SHP77 treated with DMSO at 0.1 percent for 48 hours (cell line): ENCODE results near the gene LRSAM1.
"Not testable (repeated sequence)": the region's sequence is repeated elsewhere in the genome, so short reads cannot be mapped to it uniquely, and the experiment has no call there.

ENCODE experiments used
- DNase-seq: peaks from one replicate; lab custom pipeline; 2025; lab: John Stamatoyannopoulos, UW

The LRSAM1 gene

GRCh38 chr9:127457191-127457878 lies 6.0 kb downstream of the LRSAM1 start:
- DNase-seq = no peak

GRCh38 chr9:127458921-127459320 lies 7.6 kb downstream of the LRSAM1 start:
- no peak for DNase-seq

- DNase-seq = no peak
These were observed 12.1 kb downstream of the LRSAM1 start for GRCh38 chr9:127463382-127463781.

GRCh38 chr9:127463911-127464310 lies 12.6 kb downstream of the LRSAM1 start:
- no peak for DNase-seq

GRCh38 chr9:127466407-127466917 lies 15.2 kb downstream of the LRSAM1 start:
- DNase-seq = not testable (repeated sequence)

- no peak for DNase-seq
These were observed 16.3 kb downstream of the LRSAM1 start for GRCh38 chr9:127467621-127468020.

GRCh38 chr9:127470662-127471061 lies 19.4 kb downstream of the LRSAM1 start:
- DNase-seq = no peak

GRCh38 chr9:127473501-127473900 lies 22.2 kb downstream of the LRSAM1 start:
- DNase-seq = no peak

GRCh38 chr9:127473932-127474331 lies 22.6 kb downstream of the LRSAM1 start:
- no peak for DNase-seq

GRCh38 chr9:127474592-127474991 lies 23.3 kb downstream of the LRSAM1 start:
- no peak for DNase-seq

- DNase-seq = no peak
These were observed 28.3 kb downstream of the LRSAM1 start for GRCh38 chr9:127479507-127480081.

GRCh38 chr9:127482662-127483061 lies 31.4 kb downstream of the LRSAM1 start:
- DNase-seq = no peak

- no peak for DNase-seq
These were observed 34.7 kb downstream of the LRSAM1 start for GRCh38 chr9:127485995-127486394.

- DNase-seq = no peak
These were observed 37.6 kb downstream of the LRSAM1 start for GRCh38 chr9:127488946-127489345.

GRCh38 chr9:127489471-127490115 lies 38.3 kb downstream of the LRSAM1 start:
- DNase-seq = no peak

- DNase-seq = no peak
These were observed 39.4 kb downstream of the LRSAM1 start for GRCh38 chr9:127490535-127491230.

- DNase-seq = no peak
These were observed 40.2 kb downstream of the LRSAM1 start for GRCh38 chr9:127491516-127491915.

- no peak for DNase-seq
These were observed 41.3 kb downstream of the LRSAM1 start for GRCh38 chr9:127492616-127493015.

- no peak for DNase-seq
These were observed 42.4 kb downstream of the LRSAM1 start for GRCh38 chr9:127493592-127494303.

GRCh38 chr9:127494304-127494702 lies 43.0 kb downstream of the LRSAM1 start:
- no peak for DNase-seq

- no peak for DNase-seq
These were observed 44.7 kb downstream of the LRSAM1 start for GRCh38 chr9:127495884-127496555.
